Gastroesophageal sphincter (tissue), 3 donors: ENCODE results near the gene RAB3B.

Experiments
- EP300 ChIP-seq: sonication (generic); formaldehyde crosslinking; IDR thresholded peaks from one replicate; pipeline ENCODE4 v1.6.1; 2017; ENCODE audit warnings: antibody characterized with exemption, mild to moderate bottlenecking
- POLR2A ChIP-seq, 2 donors: fragments of 450-650 bp; IDR thresholded peaks; one replicate each; pipeline ENCODE4 v1.6.1; 2017; ENCODE audit warnings: antibody characterized with exemption in 2 of 2, mild to moderate bottlenecking in 2 of 2, moderate library complexity in 1 of 2
- POLR2AphosphoS5 ChIP-seq: sonication (generic); formaldehyde crosslinking; IDR thresholded peaks from one replicate; pipeline ENCODE4 v1.6.1; 2017; ENCODE audit warnings: antibody characterized with exemption
- TF ChIP-seq, protein P1 (sequence below), 4 experiments: fragments of 200-600 bp in 2 of 4; fragments of 450-650 bp in 2 of 4; sonication (generic) in 1 of 4; IDR thresholded peaks; one replicate each; pipeline ENCODE4 v1.5.1; 2017 to 2019; ENCODE audit warnings: antibody characterized with exemption in 4 of 4, mild to moderate bottlenecking in 2 of 4, moderate library complexity in 2 of 4

DNA sequence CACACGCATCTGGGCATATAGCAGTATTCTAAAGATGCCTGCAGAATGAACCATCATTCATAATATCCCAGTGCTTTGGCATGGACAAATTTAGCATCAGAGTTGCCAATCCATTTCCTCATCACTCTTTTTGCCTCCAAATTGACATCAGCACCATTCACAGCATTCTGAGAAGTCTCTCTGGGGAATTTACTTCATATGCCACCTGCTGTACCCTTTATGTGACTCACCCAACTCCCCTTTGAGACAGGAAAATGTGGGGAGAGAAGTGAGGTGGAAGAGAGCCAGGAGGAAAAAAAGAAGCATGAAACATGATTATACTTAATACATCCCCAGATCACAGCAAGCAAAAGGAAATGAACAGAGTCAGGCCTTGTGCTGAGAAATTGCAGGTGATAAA, 37.4 kb downstream of the RAB3B start:
- TF ChIP-seq, protein P1, sequence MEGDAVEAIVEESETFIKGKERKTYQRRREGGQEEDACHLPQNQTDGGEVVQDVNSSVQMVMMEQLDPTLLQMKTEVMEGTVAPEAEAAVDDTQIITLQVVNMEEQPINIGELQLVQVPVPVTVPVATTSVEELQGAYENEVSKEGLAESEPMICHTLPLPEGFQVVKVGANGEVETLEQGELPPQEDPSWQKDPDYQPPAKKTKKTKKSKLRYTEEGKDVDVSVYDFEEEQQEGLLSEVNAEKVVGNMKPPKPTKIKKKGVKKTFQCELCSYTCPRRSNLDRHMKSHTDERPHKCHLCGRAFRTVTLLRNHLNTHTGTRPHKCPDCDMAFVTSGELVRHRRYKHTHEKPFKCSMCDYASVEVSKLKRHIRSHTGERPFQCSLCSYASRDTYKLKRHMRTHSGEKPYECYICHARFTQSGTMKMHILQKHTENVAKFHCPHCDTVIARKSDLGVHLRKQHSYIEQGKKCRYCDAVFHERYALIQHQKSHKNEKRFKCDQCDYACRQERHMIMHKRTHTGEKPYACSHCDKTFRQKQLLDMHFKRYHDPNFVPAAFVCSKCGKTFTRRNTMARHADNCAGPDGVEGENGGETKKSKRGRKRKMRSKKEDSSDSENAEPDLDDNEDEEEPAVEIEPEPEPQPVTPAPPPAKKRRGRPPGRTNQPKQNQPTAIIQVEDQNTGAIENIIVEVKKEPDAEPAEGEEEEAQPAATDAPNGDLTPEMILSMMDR (IDR thresholded peaks at IDR 0.05): no peak
- TF ChIP-seq POLR2A (IDR thresholded peaks at IDR 0.05) (no peak), POLR2AphosphoS5 (no peak), EP300 (no peak)
